NT2/D1 (cell line): ENCODE data around the gene PFN3.

Experiments
- SUZ12 ChIP-seq: IDR thresholded peaks from 2 replicates; pipeline ENCODE4 v1.6.1; 2011; ENCODE audit not compliant: insufficient read length, insufficient read depth; ENCODE audit errors: extremely low read depth
- YY1 ChIP-seq: IDR thresholded peaks from 2 replicates; pipeline ENCODE4 v1.6.1; 2011; ENCODE audit not compliant: insufficient read length, insufficient read depth
- ZNF274 ChIP-seq: IDR thresholded peaks from 2 replicates; pipeline ENCODE4 v1.6.1; 2011; ENCODE audit warnings: mild to moderate bottlenecking, low read depth, low read length

- TF ChIP-seq ZNF274 (no peak), YY1 (no peak), SUZ12 (no peak)
Observed at GRCh38 chr5:177432143-177432838, 31.8 kb upstream of the PFN3 start.
